Ectodermal cell (in vitro differentiated cells): ENCODE measurements around the gene NAA38.

Experiments
- H3K27ac ChIP-seq: 2 replicates; pipeline ENCODE4 v1.7.0; 2013; ENCODE audit warnings: mild to moderate bottlenecking, low read depth, low read length; ENCODE audit not compliant: insufficient read depth, poor library complexity, severe bottlenecking
- H3K27me3 ChIP-seq: 2 replicates; pipeline ENCODE4 v1.7.0; 2013; ENCODE audit warnings: mild to moderate bottlenecking, low read length; ENCODE audit not compliant: insufficient read depth, control insufficient read depth, poor library complexity, severe bottlenecking
- H3K36me3 ChIP-seq: one replicate; pipeline ENCODE4 v1.7.0; 2013; ENCODE audit warnings: low read length; ENCODE audit not compliant: control insufficient read depth, insufficient read depth
- H3K4me1 ChIP-seq: one replicate; pipeline ENCODE4 v1.7.0; 2013; ENCODE audit warnings: low read length; ENCODE audit not compliant: control insufficient read depth, insufficient read depth
- H3K4me3 ChIP-seq: 2 replicates; pipeline ENCODE4 v1.7.0; 2013; ENCODE audit warnings: low read depth, low read length, control low read depth; ENCODE audit not compliant: insufficient read depth
- H3K9me3 ChIP-seq: 2 replicates; pipeline ENCODE4 v1.7.0; 2013; ENCODE audit warnings: mild to moderate bottlenecking, low read length, moderate library complexity; ENCODE audit not compliant: control insufficient read depth
- WGBS, 2 experiments: methylation state at CpG; one replicate each; pipeline ENCODE4 v1.1.7; 2013; ENCODE audit warnings: missing lambda C conversion rate in 2 of 2; 5-methylcytosine and 5-hydroxymethylcytosine counted together

Gene NAA38

DNA sequence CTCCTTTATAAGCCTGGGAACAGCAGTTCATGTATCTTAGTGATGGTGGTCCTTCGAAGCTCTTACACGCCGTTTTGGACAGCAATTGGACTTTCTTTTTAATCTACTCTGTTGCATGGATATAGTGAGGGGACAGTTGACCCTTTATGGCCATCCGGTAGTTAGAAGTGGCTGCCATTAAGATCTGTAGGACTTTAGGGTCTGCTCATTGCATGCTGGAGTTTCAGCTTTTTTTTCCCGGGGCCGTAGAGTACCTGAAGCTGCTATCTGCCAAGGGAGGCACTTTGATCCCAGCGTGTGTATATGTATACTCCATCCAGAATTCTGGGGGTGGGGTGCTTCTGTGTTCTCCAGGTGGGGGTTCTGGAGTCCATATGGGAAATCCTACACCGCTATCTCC lies 1.7 kb upstream of the NAA38 start:
- Histone ChIP-seq H3K4me3 (peak overlapping the region; percentile 74), H3K36me3 (no peaks in the 10 kb centered on the region), H3K4me1 (peaks cover 16% of the 10 kb centered on the region), H3K27me3 (no peaks in the 10 kb centered on the region), H3K9me3 (no peaks in the 10 kb centered on the region), H3K27ac (no peak overlapping the region)
- WGBS, 2 experiments, result 94 to 96% methylated on average over 7 to 8 of the region's 8 CpGs

DNA sequence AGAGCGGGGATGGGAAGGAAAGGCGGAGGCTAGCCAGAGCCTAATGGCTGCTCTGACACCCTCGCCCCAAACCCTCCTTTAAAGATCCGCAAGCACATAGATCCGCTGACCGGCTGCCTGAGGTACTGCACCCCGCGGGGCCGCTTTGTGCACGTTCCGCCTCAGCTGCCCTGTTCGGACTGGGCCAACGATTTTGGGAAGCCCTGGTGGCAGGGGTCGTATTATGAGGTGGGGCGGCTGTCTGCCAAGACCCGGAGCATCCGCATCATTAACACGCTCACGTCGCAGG lies 1.1 kb upstream of the NAA38 start:
- peaks cover 21% of the 10 kb centered on the region for H3K4me1 ChIP-seq
- H3K27ac ChIP-seq, result peak overlapping the region; percentile 94
- 5% methylated on average over 20 of the region's 20 CpGs for WGBS, 2 experiments
- H3K4me3 ChIP-seq, result peak overlapping the region; percentile 74
- no peaks in the 10 kb centered on the region for H3K27me3 ChIP-seq
- no peaks in the 10 kb centered on the region for H3K36me3 ChIP-seq
- H3K9me3 ChIP-seq, result no peaks in the 10 kb centered on the region

DNA sequence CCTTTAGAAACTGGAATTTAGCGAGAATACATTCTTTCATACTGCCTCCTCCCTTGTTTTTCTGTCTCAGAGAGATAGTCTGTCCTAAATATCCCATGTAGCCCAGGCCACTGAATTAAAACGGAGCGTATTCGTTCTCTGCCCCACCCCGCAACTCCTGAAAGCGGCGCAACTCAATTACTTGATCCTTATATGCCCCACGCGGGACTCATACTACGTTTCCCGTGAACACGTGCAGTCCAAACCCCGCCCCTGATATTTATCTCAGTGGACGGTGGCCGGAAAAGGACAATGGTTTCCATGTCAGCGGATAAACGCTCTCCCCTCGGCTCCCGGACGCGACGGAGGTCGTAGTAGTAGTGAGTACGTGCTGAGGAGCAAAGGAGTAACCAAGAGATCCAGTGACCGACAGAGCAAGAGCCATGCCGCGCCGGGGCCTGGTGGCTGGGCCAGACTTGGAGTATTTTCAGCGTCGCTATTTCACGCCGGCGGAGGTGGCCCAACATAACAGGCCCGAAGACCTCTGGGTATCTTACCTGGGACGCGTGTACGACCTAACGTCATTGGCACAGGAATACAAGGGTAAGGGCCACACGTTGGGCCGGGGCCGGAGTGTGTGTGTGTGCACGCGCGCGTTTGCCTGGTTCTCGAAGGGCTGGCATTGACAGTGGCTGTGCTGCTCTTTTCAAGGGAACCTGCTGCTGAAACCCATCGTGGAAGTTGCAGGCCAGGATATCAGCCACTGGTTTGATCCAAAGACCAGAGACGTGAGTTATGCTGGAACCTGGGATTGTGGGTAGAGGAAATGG lies 558 bp upstream of the NAA38 start, which contains the start of gene CYB5D1:
TSS of gene CYB5D1 (plus strand) at position 291 of the 809 bp plus-strand sequence. CDS start at position 423, 132 bp downstream.
- WGBS, 2 experiments, result 1% methylated on average over 48 of the region's 48 CpGs

DNA sequence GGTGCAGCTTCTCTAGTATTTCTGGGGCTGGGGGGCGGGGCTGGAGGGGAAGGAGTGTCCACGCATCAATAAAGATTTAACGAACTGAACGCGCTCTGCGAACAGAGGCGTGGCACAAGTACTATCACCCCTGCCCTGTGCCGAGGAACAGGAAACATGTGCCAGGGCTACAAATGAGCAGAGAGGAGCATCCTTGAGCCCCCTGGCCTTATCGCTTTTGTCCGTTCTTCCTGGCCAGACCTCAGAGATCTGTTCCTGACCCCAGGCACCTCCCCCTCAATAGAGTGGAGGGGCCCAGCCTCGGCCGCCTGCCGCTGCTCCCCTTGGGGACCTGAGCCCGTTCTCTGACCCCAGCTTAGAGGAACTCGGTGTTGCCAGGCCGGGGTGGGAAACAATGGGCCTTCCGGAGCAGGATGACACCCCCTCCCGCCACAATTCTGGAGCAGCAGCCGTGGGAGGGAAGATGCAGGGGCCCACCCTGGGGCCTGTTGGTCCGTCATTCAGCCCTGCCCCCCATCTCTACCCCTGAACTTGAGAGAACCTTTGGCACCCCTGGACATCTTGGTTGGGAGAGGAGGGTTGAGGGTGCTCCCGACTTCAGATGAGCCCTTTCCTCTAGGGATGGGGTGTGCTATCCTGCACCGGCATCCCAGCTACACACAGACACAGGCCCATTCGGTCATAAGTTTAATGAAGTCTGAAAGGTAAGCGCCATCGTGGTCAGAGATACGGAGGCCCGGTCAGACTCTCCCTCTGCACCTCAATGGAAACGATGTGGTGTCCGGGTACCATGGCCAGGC lies 1.1 kb downstream of the NAA38 start:
- peaks cover 31% of the 10 kb centered on the region for H3K4me1 ChIP-seq
- no peaks in the 10 kb centered on the region for H3K9me3 ChIP-seq
- WGBS, 2 experiments, result 6% methylated on average over 29 of the region's 29 CpGs
- peaks cover 13% of the 10 kb centered on the region for H3K36me3 ChIP-seq
- H3K27ac ChIP-seq, result peak overlapping the region; percentile 94
- H3K27me3 ChIP-seq, result no peaks in the 10 kb centered on the region
- peak overlapping the region; percentile 74 for H3K4me3 ChIP-seq

More for the DNA sequence above, 558 bp upstream of the NAA38 start, which contains the start of gene CYB5D1:
- H3K27ac ChIP-seq, result peak within 1 kb of the TSS; percentile 94
- H3K4me3 ChIP-seq, result peak within 1 kb of the TSS; percentile 74
- H3K9me3 ChIP-seq, result no peaks in the 10 kb centered on the region
- peaks cover 23% of the 10 kb centered on the region for H3K4me1 ChIP-seq
- H3K27me3 ChIP-seq, result no peaks in the 10 kb centered on the region
- peaks cover 3% of the 10 kb centered on the region for H3K36me3 ChIP-seq

DNA sequence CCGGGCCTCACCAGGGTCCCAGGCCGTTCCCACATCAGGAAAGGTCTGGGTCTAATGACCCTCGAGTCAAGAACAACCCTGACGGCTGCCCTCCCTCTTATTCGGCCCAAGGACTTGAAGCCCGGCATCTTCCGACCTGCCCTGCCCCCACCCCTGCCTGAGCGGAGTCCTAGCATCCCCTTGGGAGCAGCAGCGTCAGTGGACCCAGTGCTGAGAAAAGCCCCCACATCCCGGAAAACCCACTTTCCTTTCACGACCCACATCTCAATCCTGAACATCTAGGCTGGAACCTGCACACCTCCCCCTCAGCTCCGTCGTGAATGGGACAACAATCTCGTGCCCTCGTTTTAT lies 1.7 kb downstream of the NAA38 start:
- Histone ChIP-seq H3K4me3 (peak overlapping the region; percentile 74), H3K27me3 (no peaks in the 10 kb centered on the region), H3K9me3 (no peaks in the 10 kb centered on the region), H3K27ac (no peak overlapping the region), H3K36me3 (peaks cover 13% of the 10 kb centered on the region), H3K4me1 (peaks cover 32% of the 10 kb centered on the region)
- WGBS, 2 experiments, result 1 to 2% methylated on average over 15 of the region's 15 CpGs

DNA sequence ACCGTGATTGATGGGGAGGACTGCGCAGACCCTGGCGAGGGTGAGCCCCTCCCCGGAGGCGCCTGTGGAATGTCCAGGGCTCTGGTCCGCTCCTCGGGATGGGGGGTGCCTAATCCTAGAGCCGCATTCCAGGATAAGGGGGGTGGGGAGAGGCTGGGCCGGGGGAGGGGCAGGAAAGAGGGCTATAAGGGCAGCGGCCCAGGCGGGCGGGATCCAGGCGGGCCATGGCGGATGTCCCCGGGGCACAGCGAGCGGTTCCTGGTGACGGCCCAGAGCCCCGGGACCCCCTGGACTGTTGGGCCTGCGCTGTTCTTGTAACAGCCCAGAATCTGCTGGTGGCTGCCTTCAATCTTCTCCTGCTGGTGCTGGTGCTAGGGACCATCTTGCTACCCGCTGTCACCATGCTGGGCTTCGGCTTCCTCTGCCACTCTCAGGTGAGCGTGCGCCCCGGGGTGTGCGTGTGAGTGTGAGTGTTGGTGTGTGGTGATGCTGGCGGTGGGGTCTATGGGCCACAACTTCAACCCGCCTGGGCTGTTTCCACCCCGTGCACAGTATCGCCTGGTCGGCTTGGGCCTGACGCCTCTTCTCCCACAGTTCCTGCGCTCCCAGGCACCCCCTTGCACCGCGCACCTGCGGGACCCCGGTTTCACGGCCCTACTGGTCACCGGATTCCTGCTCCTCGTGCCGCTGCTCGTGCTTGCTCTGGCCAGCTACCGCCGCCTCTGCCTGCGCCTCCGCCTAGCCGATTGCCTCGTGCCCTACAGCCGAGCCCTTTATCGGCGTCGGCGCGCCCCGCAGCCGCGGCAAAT lies 2.3 kb downstream of the NAA38 start, which contains the start of gene TMEM88:
TSS of gene TMEM88 (plus strand) at position 216 of the 809 bp plus-strand sequence. CDS start at position 225, 9 bp downstream.
- Histone ChIP-seq H3K36me3 (peaks cover 17% of the 10 kb centered on the region), H3K4me1 (peaks cover 32% of the 10 kb centered on the region), H3K4me3 (peak within 1 kb of the TSS; percentile 74), H3K27me3 (no peaks in the 10 kb centered on the region), H3K9me3 (no peaks in the 10 kb centered on the region), H3K27ac (peak within 1 kb of the TSS; percentile 58)
- 1% methylated on average over 57 of the region's 57 CpGs for WGBS, 2 experiments

DNA sequence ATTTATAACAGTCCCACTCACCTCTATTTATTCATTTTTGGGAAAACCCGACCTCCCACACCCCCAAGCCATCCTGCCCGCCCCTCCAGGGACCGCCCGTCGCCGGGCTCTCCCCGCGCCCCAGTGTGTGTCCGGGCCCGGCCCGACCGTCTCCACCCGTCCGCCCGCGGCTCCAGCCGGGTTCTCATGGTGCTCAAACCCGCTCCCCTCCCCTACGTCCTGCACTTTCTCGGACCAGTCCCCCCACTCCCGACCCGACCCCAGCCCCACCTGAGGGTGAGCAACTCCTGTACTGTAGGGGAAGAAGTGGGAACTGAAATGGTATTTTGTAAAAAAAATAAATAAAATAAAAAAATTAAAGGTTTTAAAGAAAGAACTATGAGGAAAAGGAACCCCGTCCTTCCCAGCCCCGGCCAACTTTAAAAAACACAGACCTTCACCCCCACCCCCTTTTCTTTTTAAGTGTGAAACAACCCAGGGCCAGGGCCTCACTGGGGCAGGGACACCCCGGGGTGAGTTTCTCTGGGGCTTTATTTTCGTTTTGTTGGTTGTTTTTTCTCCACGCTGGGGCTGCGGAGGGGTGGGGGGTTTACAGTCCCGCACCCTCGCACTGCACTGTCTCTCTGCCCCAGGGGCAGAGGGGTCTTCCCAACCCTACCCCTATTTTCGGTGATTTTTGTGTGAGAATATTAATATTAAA lies 3.1 kb downstream of the NAA38 start:
- Histone ChIP-seq H3K9me3 (no peaks in the 10 kb centered on the region), H3K27me3 (no peaks in the 10 kb centered on the region), H3K4me1 (peaks cover 32% of the 10 kb centered on the region), H3K27ac (peak overlapping the region; percentile 58), H3K36me3 (peaks cover 25% of the 10 kb centered on the region), H3K4me3 (peak overlapping the region; percentile 74)
- WGBS, 2 experiments, result 5% methylated on average over 23 to 27 of the region's 31 CpGs

DNA sequence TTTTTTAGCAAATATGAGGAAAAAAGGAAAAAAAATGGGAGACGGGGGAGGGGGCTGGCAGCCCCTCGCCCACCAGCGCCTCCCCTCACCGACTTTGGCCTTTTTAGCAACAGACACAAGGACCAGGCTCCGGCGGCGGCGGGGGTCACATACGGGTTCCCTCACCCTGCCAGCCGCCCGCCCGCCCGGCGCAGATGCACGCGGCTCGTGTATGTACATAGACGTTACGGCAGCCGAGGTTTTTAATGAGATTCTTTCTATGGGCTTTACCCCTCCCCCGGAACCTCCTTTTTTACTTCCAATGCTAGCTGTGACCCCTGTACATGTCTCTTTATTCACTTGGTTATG lies 3.7 kb downstream of the NAA38 start:
- Histone ChIP-seq H3K4me3 (no peak overlapping the region), H3K4me1 (peaks cover 26% of the 10 kb centered on the region), H3K27me3 (no peaks in the 10 kb centered on the region), H3K9me3 (no peaks in the 10 kb centered on the region), H3K36me3 (peaks cover 31% of the 10 kb centered on the region), H3K27ac (no peak overlapping the region)
- WGBS, 2 experiments, result 44 to 52% methylated on average over 21 of the region's 21 CpGs

DNA sequence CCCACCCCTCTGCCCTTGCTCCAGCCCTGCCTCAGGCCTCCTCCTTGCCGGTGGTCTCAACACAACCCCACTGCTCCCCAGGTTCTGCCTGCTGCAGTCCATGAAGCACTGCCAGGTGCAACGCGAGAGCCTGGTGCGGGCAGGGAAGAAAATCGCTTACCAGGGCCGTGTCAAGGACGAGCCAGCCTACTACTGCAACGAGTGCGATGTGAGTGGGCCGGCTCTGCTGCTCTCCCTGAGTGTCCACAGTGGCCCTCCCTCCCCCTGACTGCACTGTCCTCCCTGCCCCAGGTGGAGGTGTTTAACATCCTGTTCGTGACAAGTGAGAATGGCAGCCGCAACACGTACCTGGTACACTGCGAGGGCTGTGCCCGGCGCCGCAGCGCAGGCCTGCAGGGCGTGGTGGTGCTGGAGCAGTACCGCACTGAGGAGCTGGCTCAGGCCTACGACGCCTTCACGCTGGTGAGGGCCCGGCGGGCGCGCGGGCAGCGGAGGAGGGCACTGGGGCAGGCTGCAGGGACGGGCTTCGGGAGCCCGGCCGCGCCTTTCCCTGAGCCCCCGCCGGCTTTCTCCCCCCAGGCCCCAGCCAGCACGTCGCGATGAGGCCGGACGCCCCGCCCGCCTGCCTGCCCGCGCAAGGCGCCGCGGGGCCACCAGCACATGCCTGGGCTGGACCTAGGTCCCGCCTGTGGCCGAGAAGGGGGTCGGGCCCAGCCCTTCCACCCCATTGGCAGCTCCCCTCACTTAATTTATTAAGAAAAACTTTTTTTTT lies 4.3 kb downstream of the NAA38 start:
- H3K4me1 ChIP-seq, result peaks cover 25% of the 10 kb centered on the region
- WGBS, 2 experiments, result 67 to 72% methylated on average over 50 to 51 of the region's 51 CpGs
- no peaks in the 10 kb centered on the region for H3K27me3 ChIP-seq
- no peak overlapping the region for H3K27ac ChIP-seq
- no peaks in the 10 kb centered on the region for H3K9me3 ChIP-seq
- no peak overlapping the region for H3K4me3 ChIP-seq
- peaks cover 36% of the 10 kb centered on the region for H3K36me3 ChIP-seq
